ENCODE data around the gene CD47. TPM values are rescaled to one million over a fixed set of nuclear protein-coding genes. Genes with fewer than 3 reads are reported as not detected.

CD47 gene
- total RNA-seq, 1 donor from 2014 or later, result 44.8 TPM

GRCh38 chr3:108053483-108053882, 37.3 kb downstream of the CD47 start:
- TF ChIP-seq CTCF (IDR thresholded peaks at IDR 0.05), result no peak
- no peaks in the 10 kb centered on the region for H3K27me3 Mint-ChIP-seq (ENCODE audit: unreplicated experiment)
- H3K4me1 Mint-ChIP-seq (ENCODE audit: unreplicated experiment), result peaks cover 2% of the 10 kb centered on the region
- no peak for DNase-seq (ENCODE audit: extremely low spot score, unreplicated experiment)
- H3K9me3 Mint-ChIP-seq (ENCODE audit: unreplicated experiment), result no peaks in the 10 kb centered on the region
- no peak overlapping the region for H3K4me3 Mint-ChIP-seq (ENCODE audit: unreplicated experiment)
- H3K36me3 Mint-ChIP-seq (ENCODE audit: unreplicated experiment), result peaks cover 35% of the 10 kb centered on the region
- H3K27ac Mint-ChIP-seq (ENCODE audit: unreplicated experiment), result no peak overlapping the region

DNA sequence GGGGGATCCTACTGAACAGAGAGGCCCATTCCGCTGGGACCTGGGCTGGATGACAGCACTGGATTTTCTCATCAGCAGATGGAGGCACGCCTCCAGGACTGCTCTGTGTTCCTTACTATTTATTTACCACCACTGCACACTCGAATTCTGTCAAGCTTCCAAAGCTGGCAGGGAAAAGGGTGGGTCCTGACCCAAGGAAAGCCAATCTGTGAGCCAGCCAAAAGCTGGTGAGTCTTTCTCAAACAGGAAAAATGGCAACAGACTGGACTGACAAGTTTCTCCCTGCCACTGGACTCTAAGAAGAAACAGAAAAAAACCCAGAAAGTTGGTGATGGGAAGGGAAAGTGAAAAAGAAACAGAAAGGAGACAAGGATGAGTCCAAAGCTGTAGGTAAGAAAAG, 37.8 kb downstream of the CD47 start:
- no peak for DNase-seq (ENCODE audit: extremely low spot score, unreplicated experiment)
- TF ChIP-seq CTCF (IDR thresholded peaks at IDR 0.05), result no peak
- peaks cover 2% of the 10 kb centered on the region for H3K4me1 Mint-ChIP-seq (ENCODE audit: unreplicated experiment)
- H3K9me3 Mint-ChIP-seq (ENCODE audit: unreplicated experiment), result no peaks in the 10 kb centered on the region
- no peaks in the 10 kb centered on the region for H3K27me3 Mint-ChIP-seq (ENCODE audit: unreplicated experiment)
- H3K36me3 Mint-ChIP-seq (ENCODE audit: unreplicated experiment), result peaks cover 33% of the 10 kb centered on the region
- H3K4me3 Mint-ChIP-seq (ENCODE audit: unreplicated experiment), result no peak overlapping the region
- no peak overlapping the region for H3K27ac Mint-ChIP-seq (ENCODE audit: unreplicated experiment)

DNA sequence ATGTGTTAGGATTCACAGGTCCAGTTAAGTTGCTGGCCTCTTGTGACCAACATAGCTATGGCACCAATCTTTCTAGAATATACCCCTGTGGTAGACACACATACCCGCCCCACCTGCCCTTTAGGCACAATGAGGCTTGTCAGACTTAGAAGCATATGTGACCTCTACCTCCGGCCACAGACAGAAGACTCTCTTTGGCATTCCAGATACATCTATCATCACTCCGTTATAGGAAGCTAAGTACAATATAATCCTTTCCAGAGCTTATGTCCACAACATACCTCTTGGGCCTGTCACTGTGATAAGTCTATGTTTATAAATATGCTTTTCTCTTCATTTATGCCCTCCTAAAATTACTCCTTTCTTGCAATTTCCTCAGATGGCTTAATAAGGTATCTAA, 39.8 kb downstream of the CD47 start:
- H3K4me3 Mint-ChIP-seq (ENCODE audit: unreplicated experiment), result no peak overlapping the region

DNA sequence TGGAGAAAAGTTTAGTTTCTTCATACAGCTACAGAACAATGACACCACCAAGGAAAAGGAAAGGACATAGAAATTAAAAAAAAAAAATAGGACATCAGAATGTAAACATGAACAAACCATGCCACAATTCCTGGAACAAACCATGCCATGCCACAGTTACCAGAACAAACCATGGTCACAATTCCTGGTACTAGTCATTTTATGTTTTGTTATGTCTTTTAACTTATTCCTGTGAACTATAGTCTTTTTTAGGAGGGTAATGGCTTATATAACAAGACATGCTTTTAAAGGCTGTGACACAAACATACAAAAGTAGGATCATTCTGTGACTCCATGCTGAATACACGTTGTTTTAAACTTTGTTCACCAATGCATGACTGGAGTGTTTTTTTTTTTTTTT, 42.8 kb downstream of the CD47 start:
- H3K4me1 Mint-ChIP-seq (ENCODE audit: unreplicated experiment), result peaks cover 2% of the 10 kb centered on the region

More for the DNA sequence above, 39.8 kb downstream of the CD47 start:
- Mint-ChIP-seq H3K27ac (ENCODE audit: unreplicated experiment) (no peak overlapping the region), H3K9me3 (ENCODE audit: unreplicated experiment) (no peaks in the 10 kb centered on the region), H3K27me3 (ENCODE audit: unreplicated experiment) (no peaks in the 10 kb centered on the region), H3K36me3 (ENCODE audit: unreplicated experiment) (peaks cover 34% of the 10 kb centered on the region), H3K4me1 (ENCODE audit: unreplicated experiment) (peaks cover 2% of the 10 kb centered on the region)
- TF ChIP-seq CTCF (IDR thresholded peaks at IDR 0.05), result no peak
- DNase-seq (ENCODE audit: extremely low spot score, unreplicated experiment), result no peak

GRCh38 chr3:108046247-108046646, 44.6 kb downstream of the CD47 start:
- no peak overlapping the region for H3K27ac Mint-ChIP-seq (ENCODE audit: unreplicated experiment)
- H3K9me3 Mint-ChIP-seq (ENCODE audit: unreplicated experiment), result no peaks in the 10 kb centered on the region
- no peak overlapping the region for H3K4me3 Mint-ChIP-seq (ENCODE audit: unreplicated experiment)
- no peaks in the 10 kb centered on the region for H3K4me1 Mint-ChIP-seq (ENCODE audit: unreplicated experiment)
- no peak for TF ChIP-seq CTCF (IDR thresholded peaks at IDR 0.05)
- DNase-seq (ENCODE audit: extremely low spot score, unreplicated experiment), result no peak
- H3K36me3 Mint-ChIP-seq (ENCODE audit: unreplicated experiment), result peaks cover 15% of the 10 kb centered on the region
- no peaks in the 10 kb centered on the region for H3K27me3 Mint-ChIP-seq (ENCODE audit: unreplicated experiment)

More for the DNA sequence above, 42.8 kb downstream of the CD47 start:
- H3K27me3 Mint-ChIP-seq (ENCODE audit: unreplicated experiment), result no peaks in the 10 kb centered on the region
- H3K36me3 Mint-ChIP-seq (ENCODE audit: unreplicated experiment), result peaks cover 23% of the 10 kb centered on the region
- DNase-seq (ENCODE audit: extremely low spot score, unreplicated experiment), result no peak
- H3K9me3 Mint-ChIP-seq (ENCODE audit: unreplicated experiment), result no peaks in the 10 kb centered on the region
- no peak for TF ChIP-seq CTCF (IDR thresholded peaks at IDR 0.05)
- no peak overlapping the region for H3K4me3 Mint-ChIP-seq (ENCODE audit: unreplicated experiment)
- no peak overlapping the region for H3K27ac Mint-ChIP-seq (ENCODE audit: unreplicated experiment)

All from osteocyte (in vitro differentiated cells).